Right lobe of liver (tissue), 4 donors: ENCODE measurements around the gene VAT1.

ENCODE experiments used
- POLR2A ChIP-seq: fragments of 450-650 bp; IDR thresholded peaks from one replicate; pipeline ENCODE4 v1.6.1; 2017; ENCODE audit warnings: antibody characterized with exemption, mild to moderate bottlenecking
- TF ChIP-seq, protein P1 (sequence below), 4 donors: fragments of 200-600 bp in 3 of 4; fragments of 450-650 bp in 1 of 4; IDR thresholded peaks; one replicate each; pipeline versions ENCODE4 v1.5.1 to v1.8.0; 2016 to 2022; ENCODE audit warnings: antibody characterized with exemption in 4 of 4, mild to moderate bottlenecking in 2 of 4
- donor health status: DM: no; HTN: no; CAD: no.
- donor health status: DM: no; HTN: no; CAD: no.
- donor health status: DM: no; HTN: yes; CAD: no.

DNA sequence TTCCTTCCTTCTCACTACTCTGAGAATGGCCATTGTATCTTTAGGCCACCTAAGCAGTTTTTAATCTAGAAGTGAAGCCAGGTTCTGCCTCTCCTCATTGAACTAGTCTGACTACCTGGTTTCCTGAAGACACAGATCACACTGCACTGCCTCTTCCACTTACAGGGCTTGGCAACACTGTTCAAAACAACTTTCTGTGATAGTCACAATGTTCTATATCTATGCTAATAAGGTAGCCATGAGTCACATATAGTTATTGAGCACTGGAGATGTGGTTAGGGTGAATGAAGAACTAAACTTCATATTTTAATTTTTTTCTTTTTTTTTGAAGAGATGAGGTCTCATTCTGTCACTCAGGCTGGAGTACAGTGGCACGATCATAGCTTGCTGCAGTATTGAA, 29.8 kb upstream of the VAT1 start:
- TF ChIP-seq, protein P1, sequence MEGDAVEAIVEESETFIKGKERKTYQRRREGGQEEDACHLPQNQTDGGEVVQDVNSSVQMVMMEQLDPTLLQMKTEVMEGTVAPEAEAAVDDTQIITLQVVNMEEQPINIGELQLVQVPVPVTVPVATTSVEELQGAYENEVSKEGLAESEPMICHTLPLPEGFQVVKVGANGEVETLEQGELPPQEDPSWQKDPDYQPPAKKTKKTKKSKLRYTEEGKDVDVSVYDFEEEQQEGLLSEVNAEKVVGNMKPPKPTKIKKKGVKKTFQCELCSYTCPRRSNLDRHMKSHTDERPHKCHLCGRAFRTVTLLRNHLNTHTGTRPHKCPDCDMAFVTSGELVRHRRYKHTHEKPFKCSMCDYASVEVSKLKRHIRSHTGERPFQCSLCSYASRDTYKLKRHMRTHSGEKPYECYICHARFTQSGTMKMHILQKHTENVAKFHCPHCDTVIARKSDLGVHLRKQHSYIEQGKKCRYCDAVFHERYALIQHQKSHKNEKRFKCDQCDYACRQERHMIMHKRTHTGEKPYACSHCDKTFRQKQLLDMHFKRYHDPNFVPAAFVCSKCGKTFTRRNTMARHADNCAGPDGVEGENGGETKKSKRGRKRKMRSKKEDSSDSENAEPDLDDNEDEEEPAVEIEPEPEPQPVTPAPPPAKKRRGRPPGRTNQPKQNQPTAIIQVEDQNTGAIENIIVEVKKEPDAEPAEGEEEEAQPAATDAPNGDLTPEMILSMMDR (IDR thresholded peaks at IDR 0.05) = no peak
- no peak for TF ChIP-seq POLR2A
